Measurements from ENCODE around the gene RANGRF.

GRCh38 chr17:8337802-8338752 lies 49.6 kb downstream of the RANGRF start:
- TF ChIP-seq ARNTL (CRISPR knock-in tag; IDR thresholded peaks at IDR 0.05; ENCODE audit: borderline replicate concordance, low read depth) = no peak
- TF ChIP-seq, protein P1, sequence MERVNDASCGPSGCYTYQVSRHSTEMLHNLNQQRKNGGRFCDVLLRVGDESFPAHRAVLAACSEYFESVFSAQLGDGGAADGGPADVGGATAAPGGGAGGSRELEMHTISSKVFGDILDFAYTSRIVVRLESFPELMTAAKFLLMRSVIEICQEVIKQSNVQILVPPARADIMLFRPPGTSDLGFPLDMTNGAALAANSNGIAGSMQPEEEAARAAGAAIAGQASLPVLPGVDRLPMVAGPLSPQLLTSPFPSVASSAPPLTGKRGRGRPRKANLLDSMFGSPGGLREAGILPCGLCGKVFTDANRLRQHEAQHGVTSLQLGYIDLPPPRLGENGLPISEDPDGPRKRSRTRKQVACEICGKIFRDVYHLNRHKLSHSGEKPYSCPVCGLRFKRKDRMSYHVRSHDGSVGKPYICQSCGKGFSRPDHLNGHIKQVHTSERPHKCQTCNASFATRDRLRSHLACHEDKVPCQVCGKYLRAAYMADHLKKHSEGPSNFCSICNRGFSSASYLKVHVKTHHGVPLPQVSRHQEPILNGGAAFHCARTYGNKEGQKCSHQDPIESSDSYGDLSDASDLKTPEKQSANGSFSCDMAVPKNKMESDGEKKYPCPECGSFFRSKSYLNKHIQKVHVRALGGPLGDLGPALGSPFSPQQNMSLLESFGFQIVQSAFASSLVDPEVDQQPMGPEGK (CRISPR knock-in tag; IDR thresholded peaks at IDR 0.05; ENCODE audit: borderline replicate concordance) = no peak
- no peak for TF ChIP-seq RARB (CRISPR knock-in tag; IDR thresholded peaks at IDR 0.05)
- no peak for TF ChIP-seq ZNF565 (CRISPR knock-in tag; conservative IDR thresholded peaks at IDR 0.05; ENCODE audit: low read depth)
- TF ChIP-seq TOX (CRISPR knock-in tag; IDR thresholded peaks at IDR 0.05; ENCODE audit: borderline replicate concordance) = no peak
- TF ChIP-seq ZC3H10 (CRISPR knock-in tag; IDR thresholded peaks at IDR 0.05) = no peak
- no peak for TF ChIP-seq SNAI2 (CRISPR knock-in tag; IDR thresholded peaks at IDR 0.05)
